ENCODE measurements around the gene MARCHF3. TPM values are rescaled to one million over a fixed set of nuclear protein-coding genes. Genes with fewer than 3 reads are reported as not detected.

Gene MARCHF3
- total RNA-seq, 5 donors from 2014 or later (not counting 1 experiment from before 2014, with no cell fraction given), result 5.6 to 9.9 (median 7.6) TPM

DNA sequence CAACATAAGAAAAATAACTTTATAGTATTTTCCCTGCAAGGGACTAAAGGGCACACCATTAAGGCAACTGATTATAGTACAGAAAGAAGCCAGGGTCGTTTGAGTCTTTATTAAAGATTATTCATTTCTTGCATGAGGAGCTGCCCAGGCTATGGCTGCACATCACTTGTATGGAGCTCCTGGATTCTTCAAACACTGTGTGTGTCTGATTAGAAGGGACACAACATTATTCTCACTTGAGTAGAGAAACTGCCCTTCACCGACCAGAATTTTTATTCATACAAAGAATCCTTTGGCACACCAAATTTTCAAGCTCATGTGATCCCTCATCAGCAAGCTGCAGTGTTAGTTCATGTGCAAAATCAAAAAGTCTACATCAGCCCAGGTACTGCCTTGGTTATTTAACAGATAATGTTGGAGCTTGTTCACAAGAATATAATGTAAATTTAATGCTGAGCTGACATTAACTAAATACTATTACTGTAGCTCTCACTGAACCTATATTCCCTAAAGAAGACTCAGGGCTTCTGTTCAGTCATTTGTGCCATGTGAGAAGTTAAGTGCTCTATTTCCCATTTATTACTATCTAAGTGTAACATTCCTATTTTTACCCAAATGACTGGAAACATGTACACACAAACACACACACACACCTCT, 33.0 kb upstream of the MARCHF3 start:
- Histone ChIP-seq H3K36me3 (ENCODE audit: control insufficient read depth in 2 of 2, extremely low read depth in 1 of 2, insufficient read depth in 1 of 2, low read length in 1 of 2) (no peaks in the 10 kb centered on the region), H3K27me3 (replicated peaks in 1 of 2; ENCODE audit: control insufficient read depth in 2 of 2, extremely low read depth in 1 of 2, insufficient read depth in 2 of 2, low read length in 1 of 2) (no peaks in the 10 kb centered on the region), H3K9me3 (no peaks in the 10 kb centered on the region), H3K4me1 (ENCODE audit: control insufficient read depth in 1 of 2, extremely low read depth in 1 of 2, insufficient read depth in 2 of 2, low read length in 2 of 2) (no peaks in the 10 kb centered on the region), H3K4me3 (ENCODE audit: control insufficient read depth in 1 of 2, extremely low read depth in 1 of 2, low read length in 1 of 2) (no peak overlapping the region), H3K27ac (ENCODE audit: low read length) (no peak overlapping the region)
- no peaks in the 10 kb centered on the region for H3K9me3 Mint-ChIP-seq
- DNase-seq (no peak), ATAC-seq (replicated peaks in 1 of 4) (no peak)
- POLR2A ChIA-PET, result no interaction called here
- no CpG with 5 or more reads among the region's 2 CpGs for WGBS (ENCODE audit: insufficient coverage)
- H3K27ac Mint-ChIP-seq, result no peak overlapping the region
- no peaks in the 10 kb centered on the region for H3K27me3 Mint-ChIP-seq
- H3K4me3 Mint-ChIP-seq, result no peak overlapping the region
- H3K4me1 Mint-ChIP-seq, result peaks cover 6 to 11% (median 9%) of the 10 kb centered on the region in 3 donors
- peaks cover 15% of the 10 kb centered on the region for H3K36me3 Mint-ChIP-seq
- CTCF ChIA-PET, result interaction anchor here (0.5 to 1.4 kb wide), 3 partner anchors 9 to 404 kb away, joined by 3 to 9 read pairs (median 5); partner anchors contain the start of gene C5orf63 (in 1 of the 2)

- Histone ChIP-seq H3K9me3 (no peaks in the 10 kb centered on the region), H3K36me3 (ENCODE audit: control insufficient read depth in 2 of 2, extremely low read depth in 1 of 2, insufficient read depth in 1 of 2, low read length in 1 of 2) (no peaks in the 10 kb centered on the region), H3K4me3 (ENCODE audit: control insufficient read depth in 1 of 2, extremely low read depth in 1 of 2, low read length in 1 of 2) (no peak overlapping the region), H3K27me3 (replicated peaks in 1 of 2; ENCODE audit: control insufficient read depth in 2 of 2, extremely low read depth in 1 of 2, insufficient read depth in 2 of 2, low read length in 1 of 2) (no peaks in the 10 kb centered on the region), H3K27ac (ENCODE audit: low read length) (no peak overlapping the region), H3K4me1 (ENCODE audit: control insufficient read depth in 1 of 2, extremely low read depth in 1 of 2, insufficient read depth in 2 of 2, low read length in 2 of 2) (no peaks in the 10 kb centered on the region)
- CTCF ChIA-PET, result interaction anchor here (0.5 to 1.4 kb wide), 2 partner anchors 23 to 387 kb away, joined by 3 to 4 read pairs; no protein-coding TSS in a partner anchor
- ATAC-seq (replicated peaks in 1 of 4) (no peak), DNase-seq (no peak)
- Mint-ChIP-seq H3K27me3 (no peaks in the 10 kb centered on the region), H3K36me3 (peaks cover 22% of the 10 kb centered on the region), H3K4me3 (no peak overlapping the region), H3K4me1 (peaks cover 6 to 11% (median 9%) of the 10 kb centered on the region in 3 donors), H3K9me3 (no peaks in the 10 kb centered on the region), H3K27ac (no peak overlapping the region)
- POLR2A ChIA-PET, result interaction anchor here in 1 of 2 donors (0.5 kb wide), 1 partner anchor 216 kb away, joined by 13 read pairs; no protein-coding TSS in a partner anchor
- no CpG with 5 or more reads among the region's 1 CpG for WGBS (ENCODE audit: insufficient coverage)
Measured at GRCh38 chr5:127061956-127062355, 31.6 kb upstream of the MARCHF3 start.

GRCh38 chr5:127061537-127061936, 31.2 kb upstream of the MARCHF3 start:
- Histone ChIP-seq H3K9me3 (no peaks in the 10 kb centered on the region), H3K27me3 (replicated peaks in 1 of 2; ENCODE audit: control insufficient read depth in 2 of 2, extremely low read depth in 1 of 2, insufficient read depth in 2 of 2, low read length in 1 of 2) (no peaks in the 10 kb centered on the region), H3K4me1 (ENCODE audit: control insufficient read depth in 1 of 2, extremely low read depth in 1 of 2, insufficient read depth in 2 of 2, low read length in 2 of 2) (no peaks in the 10 kb centered on the region), H3K36me3 (ENCODE audit: control insufficient read depth in 2 of 2, extremely low read depth in 1 of 2, insufficient read depth in 1 of 2, low read length in 1 of 2) (no peaks in the 10 kb centered on the region), H3K27ac (ENCODE audit: low read length) (no peak overlapping the region), H3K4me3 (ENCODE audit: control insufficient read depth in 1 of 2, extremely low read depth in 1 of 2, low read length in 1 of 2) (no peak overlapping the region)
- peaks cover 26% of the 10 kb centered on the region for H3K36me3 Mint-ChIP-seq
- no peaks in the 10 kb centered on the region for H3K27me3 Mint-ChIP-seq
- no peak overlapping the region for H3K27ac Mint-ChIP-seq
- H3K4me1 Mint-ChIP-seq, result peaks cover 6 to 11% (median 9%) of the 10 kb centered on the region in 3 donors
- H3K9me3 Mint-ChIP-seq, result no peaks in the 10 kb centered on the region
- WGBS (ENCODE audit: insufficient coverage), result no CpG with 5 or more reads among the region's 1 CpG
- no peak for DNase-seq
- ATAC-seq (replicated peaks in 1 of 4), result no peak
- no peak overlapping the region for H3K4me3 Mint-ChIP-seq
- ChIA-PET CTCF (interaction anchor here in 1 of 2 donors (0.5 kb wide), 1 partner anchor 386 kb away, joined by 4 read pairs; no protein-coding TSS in a partner anchor), POLR2A (interaction anchor here in 1 of 2 donors (0.5 kb wide), 1 partner anchor 216 kb away, joined by 13 read pairs; no protein-coding TSS in a partner anchor)

DNA sequence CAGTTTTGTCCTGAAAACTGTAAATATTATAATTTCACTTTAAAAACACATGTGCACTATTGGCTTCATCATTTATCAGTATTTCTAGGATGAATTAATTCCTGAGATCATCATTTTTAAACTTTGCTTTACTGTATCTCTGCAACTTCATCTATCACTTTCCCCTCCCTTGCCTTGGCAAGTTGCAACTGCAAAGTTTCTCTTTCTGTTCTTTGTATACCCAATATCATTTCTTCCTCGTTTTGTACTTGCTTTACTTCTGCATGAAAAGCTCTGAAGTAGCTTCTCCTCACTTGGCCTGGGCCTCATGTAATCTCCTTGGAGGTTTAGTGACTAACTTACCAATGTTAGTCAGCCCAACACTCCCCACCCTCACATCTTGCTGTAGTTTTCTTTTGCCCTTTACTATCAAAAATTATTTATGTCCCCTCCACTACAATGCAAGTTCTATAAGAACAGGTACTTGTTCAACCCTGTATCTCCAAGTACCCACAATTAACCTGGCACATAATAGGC, 30.2 kb upstream of the MARCHF3 start:
- ATAC-seq (replicated peaks in 1 of 4), result no peak
- Mint-ChIP-seq H3K9me3 (peaks cover 0 to 6% (median 2%) of the 10 kb centered on the region in 3 donors), H3K4me1 (peaks cover 6 to 11% (median 9%) of the 10 kb centered on the region in 3 donors), H3K27me3 (no peaks in the 10 kb centered on the region), H3K27ac (no peak overlapping the region), H3K36me3 (peaks cover 35% of the 10 kb centered on the region), H3K4me3 (no peak overlapping the region)
- no peak for DNase-seq
- WGBS (ENCODE audit: insufficient coverage), result 18% methylated on average over 1 of the region's 1 CpG
- H3K4me3 ChIP-seq (ENCODE audit: control insufficient read depth in 1 of 2, extremely low read depth in 1 of 2, low read length in 1 of 2), result no peak overlapping the region
- H3K27ac ChIP-seq (ENCODE audit: low read length), result no peak overlapping the region
- H3K36me3 ChIP-seq (ENCODE audit: control insufficient read depth in 2 of 2, extremely low read depth in 1 of 2, insufficient read depth in 1 of 2, low read length in 1 of 2), result no peaks in the 10 kb centered on the region
- no peaks in the 10 kb centered on the region for H3K27me3 ChIP-seq (replicated peaks in 1 of 2; ENCODE audit: control insufficient read depth in 2 of 2, extremely low read depth in 1 of 2, insufficient read depth in 2 of 2, low read length in 1 of 2)
- H3K9me3 ChIP-seq, result no peaks in the 10 kb centered on the region
- CTCF ChIA-PET, result interaction anchor here (0.5 to 0.8 kb wide), 2 partner anchors 10 to 16 kb away, joined by 3 to 4 read pairs; no protein-coding TSS in a partner anchor
- POLR2A ChIA-PET, result no interaction called here
- no peaks in the 10 kb centered on the region for H3K4me1 ChIP-seq (ENCODE audit: control insufficient read depth in 1 of 2, extremely low read depth in 1 of 2, insufficient read depth in 2 of 2, low read length in 2 of 2)

GRCh38 chr5:127056896-127057295, 26.5 kb upstream of the MARCHF3 start:
- H3K4me3 ChIP-seq (ENCODE audit: control insufficient read depth in 1 of 2, extremely low read depth in 1 of 2, low read length in 1 of 2), result no peak overlapping the region
- H3K27ac ChIP-seq (ENCODE audit: low read length), result no peak overlapping the region
- no peaks in the 10 kb centered on the region for H3K9me3 ChIP-seq
- ChIA-PET CTCF (interaction anchor here in 1 of 2 donors (1.5 kb wide), 1 partner anchor 10 kb away, joined by 3 read pairs; no protein-coding TSS in a partner anchor), POLR2A (interaction anchor here in 1 of 2 donors (0.6 kb wide), 1 partner anchor 197 kb away, joined by 3 read pairs; no protein-coding TSS in a partner anchor)
- Mint-ChIP-seq H3K36me3 (peaks cover 58% of the 10 kb centered on the region), H3K4me3 (no peak overlapping the region), H3K27ac (no peak overlapping the region), H3K4me1 (peaks cover 6 to 11% (median 9%) of the 10 kb centered on the region in 3 donors), H3K9me3 (peaks cover 0 to 6% (median 2%) of the 10 kb centered on the region in 3 donors), H3K27me3 (no peaks in the 10 kb centered on the region)
- no peak for DNase-seq
- H3K4me1 ChIP-seq (ENCODE audit: control insufficient read depth in 1 of 2, extremely low read depth in 1 of 2, insufficient read depth in 2 of 2, low read length in 2 of 2), result no peaks in the 10 kb centered on the region
- H3K36me3 ChIP-seq (ENCODE audit: control insufficient read depth in 2 of 2, extremely low read depth in 1 of 2, insufficient read depth in 1 of 2, low read length in 1 of 2), result no peaks in the 10 kb centered on the region
- no peak for ATAC-seq (replicated peaks in 1 of 4)
- 63% methylated on average over 2 of the region's 2 CpGs for WGBS (ENCODE audit: insufficient coverage)
- H3K27me3 ChIP-seq (replicated peaks in 1 of 2; ENCODE audit: control insufficient read depth in 2 of 2, extremely low read depth in 1 of 2, insufficient read depth in 2 of 2, low read length in 1 of 2), result no peaks in the 10 kb centered on the region

GRCh38 chr5:127055880-127056653, 25.7 kb upstream of the MARCHF3 start:
- 83% methylated on average over 1 of the region's 3 CpGs for WGBS (ENCODE audit: insufficient coverage)
- no peak overlapping the region for H3K27ac ChIP-seq (ENCODE audit: low read length)
- POLR2A ChIA-PET, result no interaction called here
- peaks cover 5 to 8% (median 6%) of the 10 kb centered on the region in 3 donors for H3K4me1 Mint-ChIP-seq
- peaks cover 0 to 6% (median 2%) of the 10 kb centered on the region in 3 donors for H3K9me3 Mint-ChIP-seq
- H3K36me3 ChIP-seq (ENCODE audit: control insufficient read depth in 2 of 2, extremely low read depth in 1 of 2, insufficient read depth in 1 of 2, low read length in 1 of 2), result no peaks in the 10 kb centered on the region
- no peaks in the 10 kb centered on the region for H3K9me3 ChIP-seq
- peaks cover 66% of the 10 kb centered on the region for H3K36me3 Mint-ChIP-seq
- no peak overlapping the region for H3K4me3 Mint-ChIP-seq
- CTCF ChIA-PET, result no interaction called here
- H3K27ac Mint-ChIP-seq, result no peak overlapping the region
- H3K27me3 Mint-ChIP-seq, result no peaks in the 10 kb centered on the region
- no peak overlapping the region for H3K4me3 ChIP-seq (ENCODE audit: control insufficient read depth in 1 of 2, extremely low read depth in 1 of 2, low read length in 1 of 2)
- no peak for DNase-seq
- no peak for ATAC-seq (replicated peaks in 1 of 4)
- H3K27me3 ChIP-seq (replicated peaks in 1 of 2; ENCODE audit: control insufficient read depth in 2 of 2, extremely low read depth in 1 of 2, insufficient read depth in 2 of 2, low read length in 1 of 2), result no peaks in the 10 kb centered on the region
- H3K4me1 ChIP-seq (ENCODE audit: control insufficient read depth in 1 of 2, extremely low read depth in 1 of 2, insufficient read depth in 2 of 2, low read length in 2 of 2), result no peaks in the 10 kb centered on the region

Data from T-cell (primary cell).